ENCODE data around the gene PPCDC.
"Not testable (repeated sequence)": the region's sequence is repeated elsewhere in the genome, so short reads cannot be mapped to it uniquely, and the experiment has no call there.

PPCDC gene

GRCh38 chr15:75069301-75069925 lies 46.0 kb downstream of the PPCDC start:
- DNase-seq, result no peak

GRCh38 chr15:75070674-75071073 lies 47.3 kb downstream of the PPCDC start:
- DNase-seq, result no peak

- DNase-seq, result no peak
These were observed 49.8 kb downstream of the PPCDC start for GRCh38 chr15:75073197-75073596.

GRCh38 chr15:75076277-75076676 lies 52.9 kb downstream of the PPCDC start:
- DNase-seq, result no peak

- not testable (repeated sequence) for DNase-seq
These were observed 54.2 kb downstream of the PPCDC start for GRCh38 chr15:75077551-75077961.

- DNase-seq, result no peak
These were observed 57.8 kb downstream of the PPCDC start for GRCh38 chr15:75081150-75081549.

DNA sequence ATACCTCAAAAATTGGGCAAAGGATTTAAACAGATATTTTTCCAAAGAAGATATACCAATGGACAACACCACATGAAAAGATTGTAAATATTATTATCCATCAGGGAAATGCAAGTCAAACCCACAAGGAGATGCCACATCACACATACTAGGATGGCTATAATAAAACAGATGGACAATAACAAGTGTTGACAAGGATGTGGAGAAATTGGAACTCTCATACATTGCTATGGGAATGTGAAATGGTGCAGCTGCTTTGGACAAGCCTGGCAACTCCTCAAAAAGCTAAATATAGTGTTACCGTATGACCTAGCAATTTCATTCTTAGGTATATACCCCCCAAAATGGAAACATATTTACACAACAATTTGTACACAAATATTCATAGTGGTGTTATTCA lies 59.3 kb downstream of the PPCDC start:
- DNase-seq, result no peak

DNA sequence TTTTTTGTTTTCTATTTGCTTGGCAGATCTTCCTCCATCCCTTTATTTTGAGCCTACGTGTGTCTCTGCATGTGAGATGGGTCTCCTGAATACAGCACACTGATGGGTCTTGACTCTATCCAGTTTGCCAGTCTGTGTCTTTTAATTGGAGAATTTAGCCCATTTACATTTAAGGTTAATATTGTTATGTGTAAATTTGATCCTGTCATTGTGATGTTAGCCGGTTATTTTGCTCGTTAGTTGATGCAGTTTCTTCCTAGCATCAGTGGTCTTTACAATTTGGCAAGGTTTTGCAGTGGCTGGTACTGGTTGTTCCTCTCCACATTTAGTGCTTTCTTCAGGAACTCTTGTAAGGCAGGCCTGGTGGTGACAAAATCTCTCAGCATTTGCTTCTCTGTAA lies 62.3 kb downstream of the PPCDC start:
- not testable (repeated sequence) for DNase-seq

GRCh38 chr15:75089456-75090387 lies 66.3 kb downstream of the PPCDC start:
- no peak for DNase-seq

DNA sequence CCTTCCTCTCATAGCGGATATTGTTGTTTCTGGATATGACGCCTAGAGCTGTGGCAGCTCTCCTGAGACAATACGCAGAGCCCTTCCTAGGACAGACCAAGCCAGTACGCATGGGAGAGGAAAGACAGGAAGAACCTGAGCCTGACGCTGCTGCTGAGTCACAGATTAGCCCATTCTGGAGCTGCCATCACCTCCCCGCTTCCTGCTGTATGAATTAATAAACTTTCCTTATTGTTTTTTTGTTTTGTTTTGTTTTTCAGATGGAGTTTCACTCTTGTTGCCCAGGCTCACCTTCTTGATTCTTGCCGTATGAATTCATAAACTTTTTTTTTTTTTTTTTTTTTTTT lies 67.0 kb downstream of the PPCDC start:
- DNase-seq, result no peak

DNA sequence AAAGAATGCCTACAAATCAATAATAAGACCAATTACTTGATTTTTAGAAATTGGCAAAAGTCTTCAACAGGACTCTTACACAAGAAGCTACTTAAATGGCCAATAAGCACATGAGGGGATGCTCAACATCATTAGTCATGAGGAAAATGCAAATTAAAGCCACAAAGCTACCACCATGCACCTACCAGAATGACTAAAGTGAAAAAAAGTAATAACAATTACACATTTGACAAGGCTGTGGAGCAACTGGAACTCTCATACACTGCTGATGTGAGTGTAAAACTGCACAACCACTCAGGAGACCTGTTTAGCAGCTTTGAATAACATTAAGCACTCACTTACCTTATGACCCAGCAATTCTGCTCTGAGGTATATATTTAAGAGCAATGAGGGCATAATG lies 68.4 kb downstream of the PPCDC start:
- DNase-seq, result no peak

DNA sequence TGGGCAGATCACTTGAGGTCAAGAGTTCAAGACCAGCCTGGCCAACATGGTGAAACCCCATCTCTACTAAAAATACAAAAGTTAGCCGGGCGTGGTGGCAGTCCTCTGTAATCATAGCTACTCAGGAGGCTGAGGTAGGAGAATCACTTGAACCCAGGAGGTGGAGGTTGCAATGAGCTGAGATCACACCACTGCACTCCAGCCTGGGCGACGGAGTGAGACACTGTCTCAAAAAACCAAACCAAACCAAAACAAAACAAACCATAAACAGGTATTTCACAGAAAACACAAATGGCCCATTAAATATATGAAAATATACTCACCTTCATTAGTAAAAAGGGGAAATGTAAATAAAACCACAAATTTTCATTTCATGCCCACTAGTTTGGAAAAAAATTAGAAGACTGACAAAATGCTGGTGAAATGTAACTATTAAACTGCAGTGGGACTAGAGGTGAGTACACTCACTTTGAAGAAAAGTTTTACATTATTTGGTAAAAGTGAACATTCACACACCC lies 71.6 kb downstream of the PPCDC start:
- DNase-seq, result not testable (repeated sequence)

GRCh38 chr15:75095594-75095993 lies 72.2 kb downstream of the PPCDC start:
- no peak for DNase-seq

GRCh38 chr15:75097939-75098338 lies 74.5 kb downstream of the PPCDC start:
- DNase-seq, result no peak

DNA sequence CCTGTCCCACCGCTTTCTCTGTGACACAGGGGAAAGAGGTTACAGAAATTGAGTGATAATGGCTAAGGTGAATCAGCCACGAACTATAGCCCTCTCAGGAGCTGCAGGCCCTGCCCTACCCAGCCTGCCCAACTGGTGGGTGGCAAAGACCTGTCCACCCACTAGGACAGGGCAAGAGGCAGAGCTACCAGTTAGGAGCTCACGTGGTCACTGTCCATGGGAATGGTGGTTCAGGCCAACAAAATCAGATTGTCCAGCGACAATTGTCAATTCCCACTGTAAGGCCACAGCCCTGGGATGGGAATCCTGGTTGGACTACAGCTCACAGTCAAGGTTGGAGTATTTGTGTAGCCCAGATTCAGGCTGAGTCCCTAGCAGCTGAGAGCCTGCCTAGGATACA lies 75.0 kb downstream of the PPCDC start:
- DNase-seq, result no peak
